MM.1S (cell line): Measurements from ENCODE around the gene RNF217.

ENCODE experiments used
- DNase-seq: peaks from one replicate; pipeline ENCODE4 v3.0.0-alpha.2; 2015
- H2AFZ ChIP-seq: fragments of 300-600 bp; sonication (generic); 2 replicates; pipeline ENCODE4 v1.6.0; 2016; ENCODE audit warnings: antibody characterized with exemption, low read length
- H3F3A ChIP-seq: fragments of 300-600 bp; sonication (generic); 2 replicates; pipeline ENCODE4 v1.6.1; 2016; ENCODE audit warnings: mild to moderate bottlenecking, antibody characterized with exemption, low read length, moderate library complexity, mixed read lengths; ENCODE audit not compliant: insufficient read depth
- H3K27ac ChIP-seq: fragments of 300-600 bp; sonication (generic); 2 replicates; pipeline ENCODE4 v1.5.1; 2016; ENCODE audit warnings: mild to moderate bottlenecking, low read length
- H3K27me3 ChIP-seq: fragments of 300-600 bp; sonication (generic); replicated peaks from 2 replicates; pipeline ENCODE4 v1.6.0; 2016; ENCODE audit warnings: low read length; ENCODE audit not compliant: insufficient read depth
- H3K36me3 ChIP-seq: fragments of 300-600 bp; sonication (generic); replicated peaks from 2 replicates; pipeline ENCODE4 v1.6.1; 2016; ENCODE audit warnings: mild to moderate bottlenecking, low read length, mixed read lengths; ENCODE audit not compliant: insufficient read depth
- H3K4me1 ChIP-seq: fragments of 300-600 bp; sonication (generic); 2 replicates; pipeline ENCODE4 v1.6.1; 2016; ENCODE audit warnings: low read length, mixed read lengths
- H3K4me2 ChIP-seq: fragments of 300-600 bp; sonication (generic); 2 replicates; pipeline ENCODE4 v1.6.0; 2016; ENCODE audit warnings: low read depth, low read length
- H3K4me3 ChIP-seq: fragments of 300-600 bp; sonication (generic); 2 replicates; pipeline ENCODE4 v1.5.1; 2016; ENCODE audit warnings: low read length, mixed read lengths
- H3K79me2 ChIP-seq: fragments of 300-600 bp; sonication (generic); 2 replicates; pipeline ENCODE4 v1.6.1; 2016; ENCODE audit warnings: mixed run types, low read length, mixed read lengths
- H3K9ac ChIP-seq: fragments of 300-600 bp; sonication (generic); 2 replicates; pipeline ENCODE4 v1.6.1; 2016; ENCODE audit warnings: low read length, mixed read lengths
- H3K9me2 ChIP-seq: fragments of 300-600 bp; sonication (generic); replicated peaks from 2 replicates; pipeline ENCODE4 v1.6.1; 2016; ENCODE audit warnings: mild to moderate bottlenecking, low read length, mixed read lengths; ENCODE audit not compliant: insufficient read depth
- H3K9me3 ChIP-seq: fragments of 300-600 bp; sonication (generic); replicated peaks from 2 replicates; pipeline ENCODE4 v1.6.1; 2016; ENCODE audit warnings: mild to moderate bottlenecking, low read length, mixed read lengths; ENCODE audit not compliant: insufficient read depth
- H4K20me1 ChIP-seq: fragments of 300-600 bp; sonication (generic); 2 replicates; pipeline ENCODE4 v1.6.1; 2016; ENCODE audit warnings: mild to moderate bottlenecking, low read length, moderate library complexity, mixed read lengths; ENCODE audit not compliant: insufficient read depth
- EZH2 ChIP-seq: fragments of 300-600 bp; sonication (generic); optimal IDR thresholded peaks from 2 replicates; pipeline ENCODE3; 2017; ENCODE audit warnings: low read depth, mild to moderate bottlenecking, antibody characterized with exemption, low read length, mixed read lengths
- EZH2phosphoT487 ChIP-seq: fragments of 300-600 bp; sonication (generic); IDR thresholded peaks from 2 replicates; pipeline ENCODE4 v1.6.1; 2018; ENCODE audit warnings: antibody characterized with exemption, low read length
- TF ChIP-seq, protein P1 (sequence below): fragments of 300-600 bp; sonication (generic); IDR thresholded peaks from 2 replicates; pipeline ENCODE4 v1.5.1; 2016; ENCODE audit warnings: antibody characterized with exemption, low read length, mixed read lengths

RNF217 gene

DNA sequence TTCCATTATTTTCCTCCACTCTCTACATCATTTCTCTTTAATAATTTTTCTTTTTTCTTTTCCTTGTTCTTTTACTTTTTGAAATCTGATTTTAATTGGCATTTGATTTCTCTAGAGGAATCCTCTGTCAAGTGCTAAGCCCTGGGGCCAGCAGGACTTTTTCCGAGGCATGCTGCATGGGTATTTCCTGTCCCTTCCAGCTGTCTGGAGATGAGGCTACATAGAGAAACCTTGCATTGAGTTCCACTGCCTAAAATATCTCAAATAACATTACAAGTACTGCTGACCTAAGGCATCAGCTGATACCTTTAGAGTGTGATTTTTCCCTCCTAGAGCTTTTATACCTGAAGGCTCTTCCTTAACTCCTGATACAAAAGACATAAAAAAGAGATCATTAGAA lies 6.2 kb downstream of the RNF217 start:
- Histone ChIP-seq H3K4me3 (no peak overlapping the region), H3K4me2 (no peak overlapping the region), H3K36me3 (no peaks in the 10 kb centered on the region), H3K27ac (no peak overlapping the region), H3K79me2 (no peaks in the 10 kb centered on the region), H3K9me2 (no peaks in the 10 kb centered on the region), H2AFZ (no peak overlapping the region), H4K20me1 (no peaks in the 10 kb centered on the region), H3K4me1 (no peaks in the 10 kb centered on the region), H3F3A (no peaks in the 10 kb centered on the region), H3K9me3 (no peaks in the 10 kb centered on the region), H3K9ac (no peak overlapping the region), H3K27me3 (no peaks in the 10 kb centered on the region)
- peak; percentile 21 for DNase-seq
- TF ChIP-seq EZH2, result no peak

DNA sequence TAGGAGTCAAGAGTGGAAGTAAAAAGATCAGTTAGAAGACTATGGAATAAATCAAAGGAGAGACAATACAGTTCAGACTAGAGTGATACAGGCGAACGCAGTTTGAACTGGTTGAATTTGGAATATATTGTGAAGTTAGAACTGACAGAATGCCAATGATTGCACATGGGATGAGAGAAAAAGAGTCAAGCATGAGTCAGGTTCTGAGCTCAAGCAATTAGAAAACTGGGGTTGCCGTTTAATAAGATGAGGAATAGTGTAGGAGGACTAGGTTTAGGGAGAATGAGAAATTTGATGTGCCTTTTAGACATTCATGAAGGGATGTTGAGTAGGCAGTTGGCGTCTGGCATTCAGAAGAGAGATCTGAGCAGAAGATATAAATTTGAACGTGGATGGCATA lies 8.0 kb downstream of the RNF217 start:
- H3K79me2 ChIP-seq, result no peaks in the 10 kb centered on the region

DNA sequence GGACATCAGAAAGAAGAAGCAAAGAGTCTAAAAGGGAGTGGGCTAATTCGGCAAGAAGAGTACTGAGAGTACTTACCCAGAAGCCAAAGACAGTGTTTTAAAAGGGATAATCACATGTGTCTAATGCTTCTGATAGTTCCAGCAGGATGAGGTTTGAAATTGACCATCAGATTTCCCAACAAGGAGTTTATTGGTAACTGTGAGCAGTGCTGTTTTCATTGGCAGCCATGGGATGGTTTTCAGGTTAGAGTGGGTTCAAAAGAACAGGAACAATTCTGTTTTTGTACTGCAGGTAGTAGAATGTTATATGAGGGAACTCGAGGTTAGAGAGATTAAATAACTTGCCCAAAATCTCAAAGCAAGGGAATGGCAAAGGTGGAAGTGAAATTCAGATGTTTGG lies 8.5 kb downstream of the RNF217 start:
- no peak overlapping the region for H3K27ac ChIP-seq
- H3K27me3 ChIP-seq, result no peaks in the 10 kb centered on the region
- H3K4me2 ChIP-seq, result no peak overlapping the region
- H4K20me1 ChIP-seq, result no peaks in the 10 kb centered on the region
- no peaks in the 10 kb centered on the region for H3K4me1 ChIP-seq
- no peak overlapping the region for H3K4me3 ChIP-seq
- no peaks in the 10 kb centered on the region for H3K36me3 ChIP-seq
- H3K9ac ChIP-seq, result no peak overlapping the region
- no peak overlapping the region for H2AFZ ChIP-seq
- H3K9me3 ChIP-seq, result no peaks in the 10 kb centered on the region
- DNase-seq, result no peak
- no peak for TF ChIP-seq EZH2phosphoT487
- TF ChIP-seq EZH2, result no peak
- TF ChIP-seq, protein P1, sequence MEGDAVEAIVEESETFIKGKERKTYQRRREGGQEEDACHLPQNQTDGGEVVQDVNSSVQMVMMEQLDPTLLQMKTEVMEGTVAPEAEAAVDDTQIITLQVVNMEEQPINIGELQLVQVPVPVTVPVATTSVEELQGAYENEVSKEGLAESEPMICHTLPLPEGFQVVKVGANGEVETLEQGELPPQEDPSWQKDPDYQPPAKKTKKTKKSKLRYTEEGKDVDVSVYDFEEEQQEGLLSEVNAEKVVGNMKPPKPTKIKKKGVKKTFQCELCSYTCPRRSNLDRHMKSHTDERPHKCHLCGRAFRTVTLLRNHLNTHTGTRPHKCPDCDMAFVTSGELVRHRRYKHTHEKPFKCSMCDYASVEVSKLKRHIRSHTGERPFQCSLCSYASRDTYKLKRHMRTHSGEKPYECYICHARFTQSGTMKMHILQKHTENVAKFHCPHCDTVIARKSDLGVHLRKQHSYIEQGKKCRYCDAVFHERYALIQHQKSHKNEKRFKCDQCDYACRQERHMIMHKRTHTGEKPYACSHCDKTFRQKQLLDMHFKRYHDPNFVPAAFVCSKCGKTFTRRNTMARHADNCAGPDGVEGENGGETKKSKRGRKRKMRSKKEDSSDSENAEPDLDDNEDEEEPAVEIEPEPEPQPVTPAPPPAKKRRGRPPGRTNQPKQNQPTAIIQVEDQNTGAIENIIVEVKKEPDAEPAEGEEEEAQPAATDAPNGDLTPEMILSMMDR, result no peak
- no peaks in the 10 kb centered on the region for H3K79me2 ChIP-seq
- H3K9me2 ChIP-seq, result no peaks in the 10 kb centered on the region
- H3F3A ChIP-seq, result no peaks in the 10 kb centered on the region

More for the DNA sequence above, 8.0 kb downstream of the RNF217 start:
- Histone ChIP-seq H3K4me1 (no peaks in the 10 kb centered on the region), H2AFZ (no peak overlapping the region), H3K36me3 (no peaks in the 10 kb centered on the region), H3K27ac (no peak overlapping the region), H3K4me2 (no peak overlapping the region), H3K9ac (no peak overlapping the region), H3K9me2 (no peaks in the 10 kb centered on the region), H3K4me3 (no peak overlapping the region), H3F3A (no peaks in the 10 kb centered on the region), H3K27me3 (no peaks in the 10 kb centered on the region), H4K20me1 (no peaks in the 10 kb centered on the region), H3K9me3 (no peaks in the 10 kb centered on the region)
- no peak for TF ChIP-seq EZH2phosphoT487
- TF ChIP-seq, protein P1, result no peak
- TF ChIP-seq EZH2, result no peak
- DNase-seq, result no peak

DNA sequence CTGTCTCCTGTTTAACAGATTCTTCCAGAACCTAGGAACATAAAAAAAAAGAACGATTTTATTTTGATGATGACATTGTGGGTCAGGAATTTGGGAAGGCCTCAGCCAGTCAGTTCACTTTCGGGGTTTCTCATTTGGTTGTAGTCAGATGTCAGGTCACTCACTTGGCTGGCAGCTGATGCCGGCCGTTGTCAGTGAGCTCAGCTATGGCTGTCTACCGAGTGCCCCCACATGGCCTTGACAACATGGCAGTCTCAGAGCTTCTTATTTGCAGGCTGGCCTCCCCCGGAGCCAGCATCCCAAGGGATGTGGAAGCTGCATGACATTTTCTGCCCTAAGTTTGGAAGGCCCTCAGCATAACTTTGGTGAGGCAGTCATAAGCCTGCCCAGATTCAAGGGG lies 11.5 kb downstream of the RNF217 start:
- H3K79me2 ChIP-seq, result no peaks in the 10 kb centered on the region
- no peaks in the 10 kb centered on the region for H3K4me1 ChIP-seq
- H3K27me3 ChIP-seq, result no peaks in the 10 kb centered on the region
- TF ChIP-seq, protein P1, result no peak
- no peak for TF ChIP-seq EZH2
- H3F3A ChIP-seq, result no peaks in the 10 kb centered on the region
- H3K4me3 ChIP-seq, result no peak overlapping the region
- H3K36me3 ChIP-seq, result no peaks in the 10 kb centered on the region
- no peak overlapping the region for H3K4me2 ChIP-seq
- H3K27ac ChIP-seq, result no peak overlapping the region
- H3K9ac ChIP-seq, result no peak overlapping the region
- no peak for DNase-seq
- no peaks in the 10 kb centered on the region for H4K20me1 ChIP-seq
- H2AFZ ChIP-seq, result no peak overlapping the region
- no peaks in the 10 kb centered on the region for H3K9me2 ChIP-seq
- H3K9me3 ChIP-seq, result no peaks in the 10 kb centered on the region
